ENCODE data around the gene SAFB.
"Not testable (repeated sequence)": the region's sequence is repeated elsewhere in the genome, so short reads cannot be mapped to it uniquely, and the experiment has no call there.

SAFB gene

GRCh38 chr19:5688262-5688881 is 65.5 kb downstream of the SAFB start:
- DNase-seq: not testable (repeated sequence)

DNA sequence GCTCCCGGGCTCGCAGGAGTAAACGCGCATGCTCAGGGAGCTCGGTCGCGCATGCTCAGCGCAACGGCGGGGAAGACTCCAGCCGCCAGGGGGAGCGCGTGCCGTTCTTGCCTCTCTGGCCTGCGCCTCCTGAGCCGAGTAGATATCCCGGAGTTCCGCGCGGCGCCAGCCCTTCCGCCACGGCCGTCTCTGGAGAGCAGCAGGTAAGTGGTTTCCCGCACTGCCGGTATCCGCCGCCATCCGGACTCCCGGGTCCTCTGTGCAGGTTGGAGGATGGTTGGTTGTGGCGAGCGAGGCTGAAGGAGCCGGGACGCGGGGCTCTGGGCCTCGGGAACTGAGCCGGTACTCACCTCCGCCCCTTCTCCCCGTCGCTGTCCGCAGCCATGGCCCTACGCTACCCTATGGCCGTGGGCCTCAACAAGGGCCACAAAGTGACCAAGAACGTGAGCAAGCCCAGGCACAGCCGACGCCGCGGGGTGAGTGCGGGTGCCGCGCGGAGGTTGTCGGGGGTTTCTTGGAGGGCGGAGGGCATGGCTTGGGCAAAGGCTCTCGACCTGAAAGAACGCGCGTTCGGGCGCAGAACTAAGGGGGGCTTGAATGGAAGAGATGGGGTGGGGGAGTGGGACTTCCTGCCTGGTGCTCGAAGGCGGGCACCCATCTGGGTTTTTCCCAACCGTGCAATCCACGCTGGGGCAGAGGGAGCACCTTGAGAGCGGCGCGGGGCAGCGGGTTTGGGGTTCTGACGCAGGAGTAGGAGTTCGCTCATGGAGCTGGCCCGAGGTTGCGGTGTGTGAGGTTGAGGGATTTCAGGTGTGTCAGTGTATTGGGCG is 67.5 kb downstream of the SAFB start, which contains the start of gene RPL36:
RPL36 (plus strand) TSS at position 171 of the 830 bp plus-strand sequence; CDS start at position 384, 213 bp downstream.
- peak; percentile 95 for DNase-seq

- DNase-seq: no peak
These were observed 68.3 kb downstream of the SAFB start for GRCh38 chr19:5690955-5691821.

DNA sequence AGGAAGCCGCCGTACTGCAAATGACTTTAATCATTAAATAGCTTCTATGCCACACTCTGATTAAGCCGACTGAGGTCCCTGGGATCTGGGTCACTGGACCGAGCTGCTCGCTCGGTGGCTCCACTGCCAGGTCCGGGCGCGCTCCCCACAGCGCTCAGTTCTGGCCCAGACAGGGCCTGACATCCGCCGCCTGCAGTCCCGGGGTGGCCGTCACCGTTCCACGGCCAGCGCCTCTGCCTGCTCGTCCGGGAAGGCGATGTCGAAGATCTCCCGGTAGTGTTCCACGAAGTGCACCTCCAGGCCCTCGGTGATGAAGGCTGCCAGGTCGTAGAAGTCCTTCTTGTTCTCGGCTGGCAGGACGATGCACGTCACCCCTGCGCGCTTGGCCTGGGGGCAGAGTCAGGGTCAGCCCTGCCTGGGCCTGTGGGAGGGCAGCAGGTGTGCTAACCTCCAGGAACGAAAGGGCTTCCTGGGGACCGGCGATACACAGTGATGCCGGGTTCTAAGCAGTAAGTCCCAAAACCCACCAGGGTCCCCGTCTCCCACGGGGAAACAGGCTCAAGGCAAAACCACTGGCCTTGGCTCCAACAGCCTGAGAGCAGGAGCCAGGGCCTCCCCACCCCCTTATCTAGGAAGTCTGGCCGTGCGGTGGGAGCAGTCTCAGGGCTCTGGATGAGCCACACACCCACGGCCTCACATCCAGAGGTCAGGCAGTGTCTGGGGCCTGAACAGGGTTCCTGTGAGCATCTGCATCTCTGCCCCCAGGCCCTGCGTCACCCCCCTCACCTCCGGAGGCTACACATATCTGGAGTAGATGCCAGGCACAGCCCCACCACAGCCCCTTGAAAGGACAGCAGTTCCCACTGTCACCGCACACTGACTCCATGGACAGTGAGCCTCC is 69.2 kb downstream of the SAFB start:
- no peak for DNase-seq

DNA sequence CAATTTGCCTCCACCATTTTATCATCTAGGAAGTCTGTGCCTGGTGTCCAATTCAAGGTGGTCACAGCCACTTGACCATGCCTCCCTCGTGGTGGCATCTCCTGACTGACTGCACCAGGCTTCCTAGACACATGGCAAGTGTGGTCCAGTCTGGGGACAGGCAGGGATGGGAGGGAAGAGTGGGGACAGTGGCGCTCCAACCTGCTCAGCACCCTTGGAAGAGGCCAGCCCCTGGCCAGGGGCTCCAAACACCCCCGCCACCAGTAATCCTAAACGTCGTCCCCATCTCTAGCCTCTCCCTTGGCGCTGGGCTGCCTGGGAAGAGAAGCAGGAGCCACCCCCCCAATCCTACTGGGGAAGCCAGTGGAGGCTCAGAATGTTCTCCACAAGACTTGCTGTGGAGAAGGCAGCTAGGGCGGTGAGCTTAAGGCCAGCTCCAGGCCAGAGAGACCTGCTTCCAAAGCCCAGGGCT is 69.9 kb downstream of the SAFB start:
- DNase-seq: no peak

- DNase-seq: no peak
These were observed 70.6 kb downstream of the SAFB start for GRCh38 chr19:5693195-5694166.

DNA sequence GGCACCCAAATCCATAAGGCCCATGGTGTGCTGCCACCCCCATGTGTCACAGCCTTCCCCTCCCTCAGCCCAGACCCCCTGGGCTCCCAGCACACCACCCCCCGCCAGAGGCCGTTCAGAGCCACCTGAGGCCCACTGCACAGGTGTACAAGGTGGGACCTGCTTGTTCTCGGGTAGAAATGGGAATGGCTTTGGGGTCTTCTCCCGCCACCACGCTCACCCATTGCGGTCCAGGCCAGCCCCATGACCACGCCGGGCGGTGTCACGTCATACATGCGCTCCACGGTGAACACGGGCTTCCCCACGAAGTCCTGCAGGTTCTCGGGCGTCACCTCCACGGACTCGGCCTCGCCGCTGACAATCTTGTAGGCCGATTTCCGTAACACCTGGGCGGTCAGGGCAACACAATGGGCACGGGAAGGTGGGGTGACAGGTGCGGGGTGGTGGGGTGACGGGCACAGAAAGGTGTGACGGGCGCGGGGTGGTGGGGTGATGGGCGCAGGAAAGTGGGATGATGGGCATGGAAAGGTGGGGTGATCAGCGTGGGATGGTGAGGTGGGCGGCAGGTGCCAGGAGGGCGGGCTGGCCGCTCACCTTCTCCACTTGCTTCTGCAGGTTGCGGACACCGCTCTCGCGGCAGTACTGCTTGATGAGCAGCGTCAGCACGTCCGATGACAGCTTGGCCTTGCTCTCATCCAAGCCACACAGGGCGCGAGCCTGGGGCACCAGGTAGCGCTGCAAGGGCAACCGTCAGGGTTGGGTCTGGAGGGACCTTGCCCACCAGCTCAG is 71.5 kb downstream of the SAFB start:
- no peak for DNase-seq

- no peak for DNase-seq
These were observed 72.2 kb downstream of the SAFB start for GRCh38 chr19:5694956-5695648.

GRCh38 chr19:5695649-5696195 is 72.8 kb downstream of the SAFB start:
- DNase-seq: no peak

GRCh38 chr19:5696196-5697021 is 73.5 kb downstream of the SAFB start:
- DNase-seq: no peak

- no peak for DNase-seq
These were observed 74.4 kb downstream of the SAFB start for GRCh38 chr19:5697022-5697889.

GRCh38 chr19:5697890-5698634 is 75.2 kb downstream of the SAFB start:
- DNase-seq: no peak

DNA sequence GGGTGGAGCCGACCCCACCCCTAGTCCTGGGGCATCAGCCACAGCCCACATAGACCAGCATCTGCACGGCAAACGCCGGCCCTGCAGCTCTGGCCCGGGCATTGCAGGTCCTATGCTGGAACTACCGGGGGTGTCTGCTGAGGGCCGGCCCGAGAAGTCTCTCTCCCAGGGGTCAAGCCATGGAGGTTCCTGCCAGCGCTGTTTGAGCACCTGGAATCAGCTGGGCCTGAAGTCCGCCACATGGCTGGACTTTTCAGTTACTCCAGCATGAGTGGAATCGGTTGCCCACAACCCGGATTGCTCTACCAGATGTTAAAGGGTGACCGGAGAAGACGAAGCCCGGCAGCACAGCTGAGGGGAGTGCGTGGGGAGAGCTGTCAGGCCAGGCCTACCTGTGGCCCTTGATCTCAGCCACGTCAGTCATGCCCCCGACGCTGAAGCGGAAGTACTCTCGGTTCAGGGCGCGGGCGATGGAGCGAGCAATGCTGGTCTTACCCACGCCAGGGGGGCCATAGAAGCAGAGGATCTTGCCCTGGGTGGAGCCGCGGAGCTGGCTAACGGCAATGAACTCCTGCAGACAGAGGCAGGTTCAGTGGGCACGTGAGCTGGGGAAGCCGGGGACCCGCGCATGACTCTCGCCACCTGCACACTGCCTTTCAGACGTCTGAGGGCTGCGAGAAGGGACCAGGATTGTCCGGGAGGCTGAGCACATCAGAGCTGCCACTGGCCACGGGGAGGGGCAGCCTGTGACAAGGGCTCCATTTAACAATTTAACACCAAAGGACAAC is 75.9 kb downstream of the SAFB start:
- DNase-seq: no peak

GRCh38 chr19:5700455-5701092 is 77.7 kb downstream of the SAFB start:
- DNase-seq: no peak

DNA sequence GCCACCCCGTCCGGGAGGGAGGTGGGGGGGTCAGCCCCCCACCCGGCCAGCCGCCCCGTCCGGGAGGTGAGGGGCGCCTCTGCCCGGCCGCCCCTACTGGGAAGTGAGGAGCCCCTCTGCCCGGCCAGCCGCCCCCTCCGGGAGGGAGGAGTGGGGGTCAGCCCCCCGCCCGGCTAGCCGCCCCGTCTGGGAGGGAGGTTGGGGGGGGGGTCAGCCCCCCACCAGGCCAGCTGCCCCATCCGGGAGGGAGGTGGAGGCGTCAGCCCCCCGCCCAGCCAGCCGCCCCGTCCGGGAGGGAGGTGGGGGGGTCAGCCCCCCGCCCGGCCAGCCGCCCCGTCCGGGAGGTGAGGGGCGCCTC is 79.1 kb downstream of the SAFB start:
- not testable (repeated sequence) for DNase-seq

All from 8988T (cell line).